ENCODE measurements around the gene NCKAP5.

Gene NCKAP5

DNA sequence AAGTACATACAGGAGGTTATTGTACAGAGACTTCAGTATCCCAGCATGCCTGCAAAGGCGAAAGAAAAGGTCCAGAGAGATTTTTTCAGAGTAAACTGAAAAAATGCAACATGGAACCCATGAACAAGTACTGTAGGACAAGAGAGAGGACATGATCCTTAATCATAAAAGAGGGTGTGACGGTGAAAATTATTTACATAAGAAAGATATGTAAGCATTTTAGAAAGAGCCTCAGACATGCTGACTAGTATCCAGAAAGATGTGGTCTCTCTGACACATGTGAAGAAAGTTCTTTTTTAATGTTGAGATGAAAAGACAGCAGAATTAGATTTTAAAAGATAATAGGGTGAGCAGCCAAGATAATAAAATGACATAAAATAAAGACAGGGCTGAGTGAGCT is 262.0 kb downstream of the NCKAP5 start:
- no peak overlapping the region for H3K27ac ChIP-seq
- H3K9me3 ChIP-seq (ENCODE audit: severe bottlenecking): no peaks in the 10 kb centered on the region
- no peaks in the 10 kb centered on the region for H3K36me3 ChIP-seq
- no peak overlapping the region for H3K4me3 ChIP-seq (ENCODE audit: low read depth, low read length)
- no peak for DNase-seq
- TF ChIP-seq, protein P1, sequence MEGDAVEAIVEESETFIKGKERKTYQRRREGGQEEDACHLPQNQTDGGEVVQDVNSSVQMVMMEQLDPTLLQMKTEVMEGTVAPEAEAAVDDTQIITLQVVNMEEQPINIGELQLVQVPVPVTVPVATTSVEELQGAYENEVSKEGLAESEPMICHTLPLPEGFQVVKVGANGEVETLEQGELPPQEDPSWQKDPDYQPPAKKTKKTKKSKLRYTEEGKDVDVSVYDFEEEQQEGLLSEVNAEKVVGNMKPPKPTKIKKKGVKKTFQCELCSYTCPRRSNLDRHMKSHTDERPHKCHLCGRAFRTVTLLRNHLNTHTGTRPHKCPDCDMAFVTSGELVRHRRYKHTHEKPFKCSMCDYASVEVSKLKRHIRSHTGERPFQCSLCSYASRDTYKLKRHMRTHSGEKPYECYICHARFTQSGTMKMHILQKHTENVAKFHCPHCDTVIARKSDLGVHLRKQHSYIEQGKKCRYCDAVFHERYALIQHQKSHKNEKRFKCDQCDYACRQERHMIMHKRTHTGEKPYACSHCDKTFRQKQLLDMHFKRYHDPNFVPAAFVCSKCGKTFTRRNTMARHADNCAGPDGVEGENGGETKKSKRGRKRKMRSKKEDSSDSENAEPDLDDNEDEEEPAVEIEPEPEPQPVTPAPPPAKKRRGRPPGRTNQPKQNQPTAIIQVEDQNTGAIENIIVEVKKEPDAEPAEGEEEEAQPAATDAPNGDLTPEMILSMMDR (IDR thresholded peaks at IDR 0.05; ENCODE audit: low read depth, low read length): no peak
- H3K27me3 ChIP-seq (ENCODE audit: insufficient read depth, low read depth, severe bottlenecking): no peaks in the 10 kb centered on the region

DNA sequence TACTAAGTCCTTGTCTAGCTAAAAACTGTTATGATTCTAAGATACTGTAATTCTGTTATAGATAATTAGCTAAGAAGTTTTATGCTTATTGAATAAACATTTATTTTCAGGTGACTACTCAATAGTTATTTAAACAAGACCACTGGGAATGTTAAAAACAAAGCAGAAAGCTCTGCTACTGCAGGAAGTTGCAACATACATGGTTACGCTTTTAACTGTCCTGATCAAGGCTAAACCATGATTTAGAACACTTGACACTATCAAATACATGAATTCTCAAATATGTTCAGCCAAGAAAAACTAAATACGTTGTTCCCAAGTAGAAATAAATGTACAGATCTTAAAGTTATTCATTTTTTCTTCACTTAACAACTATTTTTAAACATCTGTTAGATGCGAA is 263.9 kb downstream of the NCKAP5 start:
- Histone ChIP-seq H3K27ac (no peak overlapping the region), H3K9me3 (ENCODE audit: severe bottlenecking) (no peaks in the 10 kb centered on the region), H3K27me3 (ENCODE audit: insufficient read depth, low read depth, severe bottlenecking) (no peaks in the 10 kb centered on the region), H3K4me3 (ENCODE audit: low read depth, low read length) (no peak overlapping the region), H3K36me3 (no peaks in the 10 kb centered on the region)
- DNase-seq: no peak
- TF ChIP-seq, protein P1 (IDR thresholded peaks at IDR 0.05; ENCODE audit: low read depth, low read length): no peak

DNA sequence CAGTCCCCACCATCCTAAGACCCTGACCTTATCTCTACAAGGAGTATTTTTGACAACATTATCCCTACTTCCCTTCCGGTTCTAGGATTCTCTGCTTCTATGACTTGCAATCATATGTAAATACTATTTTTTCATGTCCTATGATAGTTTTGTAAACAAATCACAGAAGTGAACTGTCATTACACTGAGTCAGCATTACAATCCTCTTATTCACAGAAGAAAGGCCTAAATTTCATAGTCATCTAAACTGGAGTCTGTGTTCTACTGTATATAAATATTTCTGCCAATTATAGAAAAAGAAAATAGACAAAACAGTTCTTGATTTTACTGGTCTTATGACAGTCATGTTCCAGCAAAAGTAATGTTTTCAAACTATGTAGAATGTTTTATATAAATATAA is 265.1 kb downstream of the NCKAP5 start:
- no peaks in the 10 kb centered on the region for H3K36me3 ChIP-seq
- no peaks in the 10 kb centered on the region for H3K9me3 ChIP-seq (ENCODE audit: severe bottlenecking)
- no peaks in the 10 kb centered on the region for H3K27me3 ChIP-seq (ENCODE audit: insufficient read depth, low read depth, severe bottlenecking)
- DNase-seq: no peak
- TF ChIP-seq, protein P1 (IDR thresholded peaks at IDR 0.05; ENCODE audit: low read depth, low read length): no peak
- no peak overlapping the region for H3K4me3 ChIP-seq (ENCODE audit: low read depth, low read length)
- H3K27ac ChIP-seq: no peak overlapping the region

DNA sequence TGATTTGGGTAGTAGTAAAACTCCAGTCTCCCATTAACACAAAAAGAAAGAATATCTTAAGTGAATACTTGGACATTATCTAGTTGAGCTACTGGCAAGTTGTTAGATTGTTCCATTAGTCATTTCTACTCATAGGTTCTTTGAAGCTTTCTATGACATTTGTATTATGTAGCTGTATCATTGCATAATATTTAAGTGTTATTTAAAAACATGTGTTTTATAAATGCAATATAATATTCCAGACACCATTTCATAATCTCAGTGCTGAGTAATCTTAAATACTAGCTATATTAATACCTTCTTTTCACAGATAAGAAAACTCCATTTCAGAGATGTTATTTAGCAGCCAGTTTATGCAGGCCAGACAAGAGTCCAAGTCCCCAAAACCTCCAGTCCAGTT is 271.9 kb downstream of the NCKAP5 start:
- Histone ChIP-seq H3K9me3 (ENCODE audit: severe bottlenecking) (no peaks in the 10 kb centered on the region), H3K36me3 (no peaks in the 10 kb centered on the region), H3K27me3 (ENCODE audit: insufficient read depth, low read depth, severe bottlenecking) (no peaks in the 10 kb centered on the region), H3K4me3 (ENCODE audit: low read depth, low read length) (no peak overlapping the region), H3K27ac (no peak overlapping the region)
- TF ChIP-seq, protein P1 (IDR thresholded peaks at IDR 0.05; ENCODE audit: low read depth, low read length): no peak
- DNase-seq: no peak

DNA sequence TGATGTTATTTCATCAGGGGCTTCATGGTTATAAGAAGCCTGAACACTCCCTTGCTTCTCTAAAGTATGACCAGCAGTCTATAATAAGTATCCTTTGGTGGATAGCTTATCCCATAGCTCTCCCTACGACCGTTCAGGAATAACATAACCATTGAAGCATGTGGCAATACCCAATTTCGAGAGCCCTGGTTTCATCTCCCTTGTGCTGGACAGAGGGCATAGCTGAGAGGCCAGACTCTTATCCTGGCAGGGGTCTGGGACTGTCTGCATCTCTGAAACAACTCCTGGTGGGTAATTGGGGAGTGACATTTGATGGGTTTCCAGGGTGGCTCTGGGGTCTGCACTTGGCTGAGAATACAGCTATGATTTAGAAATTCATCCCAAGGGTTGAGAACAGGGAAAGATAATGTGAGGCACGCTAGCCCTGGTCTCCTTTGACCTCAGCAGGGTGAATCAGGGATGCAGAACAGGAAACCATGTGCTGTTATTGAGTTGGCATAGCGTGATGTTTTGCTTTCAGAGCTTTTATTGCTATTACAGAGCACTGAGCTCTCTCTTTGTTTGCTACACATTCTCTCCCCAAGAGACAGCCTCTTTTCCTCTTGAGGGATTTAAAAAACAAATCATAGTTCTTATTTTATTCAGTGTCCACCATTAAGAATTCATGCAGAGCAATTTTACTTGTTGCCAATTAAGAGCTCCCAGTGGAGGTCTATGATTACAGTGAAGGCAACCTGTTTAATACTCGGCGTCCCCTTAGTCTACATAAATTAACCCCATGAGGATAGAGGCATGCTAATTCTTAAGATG is 274.5 kb downstream of the NCKAP5 start:
- no peaks in the 10 kb centered on the region for H3K36me3 ChIP-seq
- TF ChIP-seq, protein P1 (IDR thresholded peaks at IDR 0.05; ENCODE audit: low read depth, low read length): no peak
- H3K4me3 ChIP-seq (ENCODE audit: low read depth, low read length): no peak overlapping the region
- no peak for DNase-seq
- H3K27me3 ChIP-seq (ENCODE audit: insufficient read depth, low read depth, severe bottlenecking): no peaks in the 10 kb centered on the region
- no peak overlapping the region for H3K27ac ChIP-seq
- no peaks in the 10 kb centered on the region for H3K9me3 ChIP-seq (ENCODE audit: severe bottlenecking)

DNA sequence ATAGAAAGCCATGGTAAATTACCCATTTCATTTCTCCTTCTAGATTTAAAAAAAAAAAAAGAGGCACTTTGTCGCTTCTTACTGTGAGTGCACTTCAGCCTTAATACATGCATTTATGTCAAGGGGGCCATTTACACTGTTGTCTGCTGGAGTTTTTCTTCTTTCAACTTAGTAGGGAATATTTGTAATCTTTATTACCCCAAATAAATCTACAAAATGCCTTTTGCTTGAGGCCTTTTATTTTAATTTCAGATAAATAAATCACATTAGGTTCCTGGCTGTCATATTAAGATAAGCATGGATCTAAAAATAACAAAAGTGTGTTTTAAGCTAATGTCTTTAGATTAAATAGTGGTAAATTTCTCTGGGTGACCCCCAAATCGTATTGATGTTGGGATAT is 276.0 kb downstream of the NCKAP5 start:
- Histone ChIP-seq H3K36me3 (no peaks in the 10 kb centered on the region), H3K4me3 (ENCODE audit: low read depth, low read length) (no peak overlapping the region), H3K9me3 (ENCODE audit: severe bottlenecking) (no peaks in the 10 kb centered on the region), H3K27me3 (ENCODE audit: insufficient read depth, low read depth, severe bottlenecking) (no peaks in the 10 kb centered on the region), H3K27ac (no peak overlapping the region)
- TF ChIP-seq, protein P1 (IDR thresholded peaks at IDR 0.05; ENCODE audit: low read depth, low read length): no peak
- no peak for DNase-seq

Measured in WERI-Rb-1 (cell line).